HL-60/S4 treated with retinoic acid at 250 ng/mL for 4 days and 3 days (cell line): Measurements from ENCODE around the gene CDX1.

Source experiments
- in situ Hi-C: fragments of 300-500 bp; cut with MboI; formaldehyde crosslinking; loops from 2 replicates; pipeline ENCODE4 v1.7.0; 2022; ENCODE audit warnings: low sequenced_read_pairs

The CDX1 gene

GRCh38 chr5:150203832-150204589 is 37.4 kb downstream of the CDX1 start:
- in situ Hi-C loops, result no loop called here

DNA sequence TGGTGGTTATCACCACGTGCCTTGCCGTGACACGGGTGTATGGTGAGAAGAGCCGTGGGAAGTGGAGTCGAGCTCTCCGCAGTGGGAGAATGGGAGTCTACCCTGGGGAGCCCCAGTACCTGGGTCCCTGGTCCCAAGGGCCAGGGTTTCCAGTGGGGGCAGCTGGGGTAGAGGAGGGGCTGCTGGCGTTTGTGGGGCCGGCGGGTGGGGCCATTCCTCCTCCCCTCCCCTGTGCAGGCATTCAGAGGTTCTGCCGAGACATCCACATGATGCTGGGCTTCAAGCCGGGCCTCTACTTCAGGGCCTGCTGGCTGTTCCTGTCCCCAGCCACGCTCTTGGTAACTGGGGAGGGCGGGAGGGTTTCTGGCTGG is 38.0 kb downstream of the CDX1 start:
- in situ Hi-C loops, result no loop called here

- in situ Hi-C loops, result no loop called here
These were observed 39.7 kb downstream of the CDX1 start for GRCh38 chr5:150206098-150206778.

GRCh38 chr5:150206779-150207115 is 40.2 kb downstream of the CDX1 start:
- in situ Hi-C loops, result no loop called here

- in situ Hi-C loops, result no loop called here
These were observed 41.9 kb downstream of the CDX1 start for GRCh38 chr5:150208187-150209098.

- in situ Hi-C loops, result no loop called here
These were observed 42.6 kb downstream of the CDX1 start for GRCh38 chr5:150209099-150209635.

GRCh38 chr5:150210644-150211043 is 44.1 kb downstream of the CDX1 start:
- in situ Hi-C loops, result no loop called here

DNA sequence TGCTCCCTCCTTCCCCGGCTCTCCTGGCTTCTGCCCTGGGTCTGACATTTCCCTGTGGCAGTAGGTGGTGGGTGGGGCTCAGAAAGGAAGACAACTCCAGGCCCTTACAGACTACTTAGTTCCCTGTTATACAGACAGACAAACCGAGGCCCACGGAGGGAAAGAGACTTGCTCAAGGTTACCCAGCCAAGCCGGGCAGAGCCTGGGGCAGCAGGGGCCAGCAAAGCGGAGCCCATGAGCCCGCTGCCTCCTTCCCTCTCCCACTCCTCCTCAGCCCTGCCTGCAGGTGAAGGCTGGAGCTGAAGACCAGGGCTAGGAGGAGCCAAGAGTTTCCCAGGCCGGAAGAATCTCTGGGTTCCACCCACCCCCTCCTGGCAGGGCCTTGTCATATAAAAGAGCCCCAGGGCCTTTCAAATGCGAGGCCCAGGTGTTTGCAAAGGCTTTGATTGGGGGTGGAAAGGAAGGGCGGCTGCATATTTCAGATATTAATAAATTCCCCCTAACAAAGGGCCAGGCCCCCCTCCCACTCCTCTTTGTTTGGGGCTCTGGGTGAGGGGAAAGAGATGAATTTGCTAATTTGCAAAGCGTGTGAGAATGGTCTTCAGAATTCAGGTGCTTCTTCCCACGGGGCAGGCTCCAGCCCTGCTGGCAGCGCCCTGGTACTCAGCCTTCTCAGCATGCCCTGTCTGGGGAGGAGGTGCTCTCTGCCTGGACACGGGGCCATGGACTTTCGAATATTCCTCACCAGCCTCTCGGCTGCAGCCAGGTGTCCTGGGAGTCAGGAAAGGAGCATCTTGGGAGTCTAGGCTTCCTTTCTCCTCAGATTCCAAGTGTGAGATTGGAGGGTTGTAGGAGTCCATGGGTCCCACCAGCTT is 44.8 kb downstream of the CDX1 start:
- in situ Hi-C loops, result no loop called here

- in situ Hi-C loops, result no loop called here
These were observed 47.0 kb downstream of the CDX1 start for GRCh38 chr5:150213530-150213929.

GRCh38 chr5:150214289-150214688 is 47.7 kb downstream of the CDX1 start:
- in situ Hi-C loops, result no loop called here

DNA sequence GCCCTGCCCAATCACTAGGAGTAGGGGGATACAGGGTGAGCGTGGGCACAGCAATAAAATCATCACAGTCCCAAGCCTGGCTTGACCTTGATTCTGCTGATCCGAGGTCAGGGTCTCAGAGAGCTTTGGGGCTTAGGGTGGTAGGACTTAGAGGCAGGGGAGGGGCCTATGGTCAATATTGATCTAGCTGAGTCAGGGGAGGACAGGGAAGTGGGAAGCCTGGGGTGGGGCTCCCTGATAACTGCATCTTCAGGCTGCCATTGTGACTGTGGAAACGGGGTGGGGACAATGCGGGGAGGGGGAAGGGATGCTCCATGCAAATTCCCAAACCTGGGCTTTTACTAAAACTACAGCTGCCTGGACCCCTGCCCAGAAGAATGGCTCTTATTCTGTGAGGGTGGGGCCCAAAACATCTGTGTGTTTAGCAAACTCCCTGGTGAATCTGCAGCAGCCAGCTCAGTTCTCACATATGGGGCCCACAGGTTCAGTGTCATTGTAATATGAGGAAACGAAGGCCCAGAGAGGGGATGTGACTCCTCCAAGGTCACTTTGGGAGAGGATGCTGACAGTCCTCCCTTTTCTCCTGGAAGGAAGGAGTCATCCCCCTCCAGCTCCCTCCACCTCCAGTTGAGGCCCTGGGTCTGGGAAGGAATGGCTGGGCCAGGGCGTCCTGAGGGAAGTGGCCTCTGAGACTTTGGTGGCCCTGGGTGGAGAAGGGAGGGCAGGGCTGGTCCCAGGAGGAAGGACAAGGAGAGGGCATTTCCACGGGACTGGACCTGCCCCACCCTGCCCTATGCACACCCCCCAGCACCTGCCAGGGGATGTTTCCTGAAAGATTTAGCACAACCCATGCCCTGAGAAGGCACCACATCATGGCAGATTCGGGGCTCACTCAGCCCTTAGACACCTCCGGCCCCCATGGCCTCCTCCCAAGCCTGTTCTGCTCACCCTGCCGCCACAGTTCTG is 49.7 kb downstream of the CDX1 start:
- in situ Hi-C loops, result no loop called here

DNA sequence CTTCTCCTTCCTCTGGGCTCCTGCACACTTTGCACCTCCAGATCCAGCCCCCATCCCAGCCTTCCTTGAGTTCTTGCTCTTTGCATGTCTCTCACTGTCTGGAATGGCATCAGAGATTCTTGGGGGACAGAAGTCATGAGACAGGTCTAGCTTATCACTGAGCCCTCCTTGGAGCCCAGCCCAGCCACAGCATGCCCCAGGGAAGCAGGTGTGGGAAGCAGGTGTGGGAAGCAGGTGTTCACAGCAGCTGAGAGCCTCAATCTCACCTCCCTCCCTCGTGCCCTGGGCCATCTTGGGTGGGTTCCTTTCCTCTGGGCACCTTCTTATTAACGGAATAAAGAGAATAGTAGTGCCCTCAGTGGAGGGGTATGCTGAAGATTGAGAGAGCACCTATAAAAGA is 50.5 kb downstream of the CDX1 start:
- in situ Hi-C loops, result no loop called here

DNA sequence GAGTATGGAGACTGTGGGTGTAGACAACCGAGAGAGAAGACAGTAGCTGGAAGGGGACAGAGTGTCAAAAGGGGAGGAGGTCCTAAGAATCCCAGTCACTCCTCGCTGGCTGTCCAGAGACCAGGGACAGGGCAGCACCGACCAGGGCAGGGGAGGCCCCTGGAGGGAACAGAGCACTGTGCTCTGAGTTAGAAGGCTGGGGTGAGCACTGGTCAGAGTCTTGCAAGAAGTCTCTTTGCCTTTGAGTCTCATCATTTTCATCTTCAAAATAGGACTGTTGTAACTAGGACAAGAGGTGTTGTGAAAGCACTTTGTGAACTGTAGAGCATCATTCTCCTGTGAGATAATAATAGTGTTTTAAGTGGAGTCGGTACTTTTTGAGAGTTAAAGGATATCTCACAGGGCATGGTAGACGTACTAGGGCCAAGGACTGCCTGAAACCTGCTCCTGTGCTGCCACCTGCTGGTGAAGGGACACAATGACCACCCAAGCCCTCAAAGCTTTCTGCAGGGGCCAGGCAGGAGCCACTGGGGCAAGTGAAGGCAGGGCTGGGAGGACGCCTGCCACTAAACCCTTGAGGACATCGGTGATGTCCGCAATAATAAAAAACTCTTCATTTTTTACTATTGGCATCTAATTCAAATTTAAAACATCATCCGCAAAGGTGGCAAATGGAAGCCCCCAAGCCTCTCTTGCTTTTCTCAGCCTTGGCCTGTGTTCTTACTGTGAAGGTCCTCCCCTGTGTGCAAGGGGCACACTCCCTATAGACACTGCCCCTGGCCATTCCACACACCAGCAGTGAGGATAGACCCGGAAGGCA is 51.5 kb downstream of the CDX1 start:
- in situ Hi-C loops, result no loop called here

DNA sequence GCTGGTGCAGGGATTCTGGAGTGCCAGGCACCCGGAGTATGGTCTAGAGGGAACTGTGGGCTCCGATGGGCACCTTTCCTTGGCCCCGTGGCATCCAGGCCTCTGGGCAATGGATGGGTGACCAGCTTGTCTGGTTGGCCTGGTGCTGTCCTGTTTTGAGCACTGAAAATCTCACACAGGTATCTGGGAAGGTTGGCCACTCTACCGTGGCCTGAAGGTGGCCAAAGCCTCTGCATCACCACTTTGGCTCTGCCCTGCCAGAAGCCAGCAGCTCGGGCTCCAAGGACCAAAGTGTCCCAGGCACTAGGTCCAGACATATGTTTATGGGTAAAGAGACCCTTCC is 52.1 kb downstream of the CDX1 start:
- in situ Hi-C loops, result no loop called here

DNA sequence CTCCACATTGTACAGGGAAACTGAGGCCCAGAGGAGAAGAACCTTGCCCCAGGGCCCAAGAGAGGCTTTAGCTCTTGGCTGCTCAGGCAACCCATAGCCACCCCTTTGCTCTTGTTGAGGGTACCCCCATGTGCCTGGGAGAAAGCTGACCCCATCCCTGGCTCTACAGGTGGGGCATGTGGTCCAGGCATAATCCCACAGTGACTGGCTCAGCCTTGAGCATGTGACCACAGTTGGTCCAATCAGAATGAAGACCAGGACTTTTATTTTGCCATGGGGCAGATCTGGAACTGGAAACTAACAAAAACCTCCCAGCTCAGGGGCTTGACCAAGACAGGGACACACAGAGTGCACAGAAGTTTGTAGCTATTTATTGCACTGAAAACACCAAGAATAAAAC is 52.6 kb downstream of the CDX1 start:
- in situ Hi-C loops, result no loop called here

- in situ Hi-C loops, result no loop called here
These were observed 53.3 kb downstream of the CDX1 start for GRCh38 chr5:150219861-150220260.

- in situ Hi-C loops, result no loop called here
These were observed 54.9 kb downstream of the CDX1 start for GRCh38 chr5:150221471-150221870.

- in situ Hi-C loops, result no loop called here
These were observed 56.3 kb downstream of the CDX1 start for GRCh38 chr5:150222906-150223305.

GRCh38 chr5:150223474-150223873 is 56.9 kb downstream of the CDX1 start:
- in situ Hi-C loops, result no loop called here
